ENCODE data around the gene DDR2. TPM values are rescaled to one million over a fixed set of nuclear protein-coding genes. Genes with fewer than 3 reads are reported as not detected.

Gene DDR2
- total RNA-seq, 8 experiments from 2014 or later, result 0.96 to 75.2 (median 28.6) TPM

GRCh38 chr1:162823231-162823630 lies 191.0 kb downstream of the DDR2 start:
- Histone ChIP-seq H3K27ac (no peak overlapping the region), H3K4me3 (no peak overlapping the region), H3K4me1 (replicated peaks in 1 of 2) (no peaks in the 10 kb centered on the region)
- in situ Hi-C loops (cut with MboI; ENCODE audit: low pct_unique_long_range_greater_than_20kb in 2 of 9, low sequenced_read_pairs in 9 of 9, unreplicated experiment in 9 of 9), result no loop called here
- WGBS, 10 experiments, result 55 to 100% (median 94%) methylated on average over 1 to 3 of the region's 3 CpGs; no CpG with 5 or more reads in 1 of the 10 experiments
- ATAC-seq (replicated peaks in 6 of 8), result peak in 1 of 8 experiments; percentile 14

DNA sequence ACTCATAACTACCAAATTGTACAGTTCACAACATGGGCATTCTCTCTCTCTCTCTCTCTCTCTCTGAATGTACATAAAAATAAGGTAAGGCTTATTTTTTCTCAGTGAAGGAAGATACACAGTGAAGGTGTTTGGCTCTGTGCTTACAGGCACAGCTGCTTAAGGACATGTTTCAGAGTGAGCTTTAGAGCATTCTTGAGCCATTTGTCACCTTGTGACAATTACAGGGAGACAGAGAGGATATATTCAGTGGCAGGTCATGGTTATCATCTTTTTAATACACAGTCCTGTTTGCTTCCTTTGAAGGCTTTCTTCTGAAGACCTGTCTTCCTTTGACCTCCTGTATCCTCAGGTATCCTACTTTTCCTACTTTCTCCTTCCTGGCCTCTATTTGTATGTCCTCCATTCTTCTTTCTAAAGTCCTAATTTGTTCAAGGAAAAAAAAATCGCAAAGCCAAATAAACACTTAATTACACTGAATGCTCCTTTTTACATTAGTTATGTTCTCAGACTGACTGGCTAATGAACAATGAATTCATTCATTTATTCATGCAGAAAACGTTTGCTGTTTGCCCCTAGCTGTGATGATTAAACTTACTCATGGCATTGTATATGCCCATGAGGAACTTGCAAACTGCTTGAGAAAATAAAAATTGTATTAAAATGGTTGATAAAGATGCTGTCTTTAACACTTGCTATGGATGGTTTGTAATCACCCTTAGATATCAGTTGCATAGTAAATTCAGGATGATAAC lies 191.7 kb downstream of the DDR2 start:
- in situ Hi-C loops (cut with MboI; ENCODE audit: low pct_unique_long_range_greater_than_20kb in 2 of 9, low sequenced_read_pairs in 9 of 9, unreplicated experiment in 9 of 9), result no loop called here
- WGBS, 10 experiments, result 0 to 100% (median 52%) methylated on average over 1 to 2 of the region's 2 CpGs
- no peaks in the 10 kb centered on the region for H3K4me1 ChIP-seq (replicated peaks in 1 of 2)
- no peak overlapping the region for H3K4me3 ChIP-seq
- ATAC-seq (replicated peaks in 6 of 8), result peak in 1 of 8 experiments; percentile 11
- H3K27ac ChIP-seq, result no peak overlapping the region

- no peak for ATAC-seq (replicated peaks in 6 of 8)
- 43 to 93% (median 63%) methylated on average over 1 of the region's 1 CpG for WGBS, 10 experiments
- H3K4me1 ChIP-seq (replicated peaks in 1 of 2), result no peaks in the 10 kb centered on the region
- H3K4me3 ChIP-seq, result no peak overlapping the region
- no peak overlapping the region for H3K27ac ChIP-seq
- in situ Hi-C loops (cut with MboI; ENCODE audit: low pct_unique_long_range_greater_than_20kb in 2 of 9, low sequenced_read_pairs in 9 of 9, unreplicated experiment in 9 of 9), result no loop called here
Observed at GRCh38 chr1:162829268-162829667, 197.0 kb downstream of the DDR2 start.

DNA sequence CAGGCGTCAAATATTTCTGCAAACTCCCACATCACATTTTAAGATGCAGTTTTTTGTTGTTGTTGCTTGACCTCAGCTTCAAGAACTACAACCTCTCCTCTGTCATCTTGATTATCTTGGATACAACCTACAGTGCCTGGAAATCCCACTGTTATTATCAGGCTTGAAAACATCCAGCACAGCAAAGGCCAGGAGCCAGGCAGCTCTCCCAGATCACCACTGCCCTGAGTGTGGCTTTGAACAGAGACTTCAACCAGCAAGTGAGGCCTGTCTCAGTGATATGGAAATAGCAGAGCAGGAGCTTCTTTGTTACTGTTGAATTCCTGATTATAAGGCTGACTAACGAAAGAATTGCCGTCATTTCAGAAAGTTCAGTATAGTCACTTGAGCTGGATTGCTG lies 200.2 kb downstream of the DDR2 start:
- WGBS, 10 experiments, result 69 to 100% (median 90%) methylated on average over 1 to 3 of the region's 3 CpGs
- no peak for ATAC-seq (replicated peaks in 6 of 8)
- Histone ChIP-seq H3K4me1 (replicated peaks in 1 of 2) (no peaks in the 10 kb centered on the region), H3K4me3 (no peak overlapping the region), H3K27ac (no peak overlapping the region)
- in situ Hi-C loops (cut with MboI; ENCODE audit: low pct_unique_long_range_greater_than_20kb in 2 of 9, low sequenced_read_pairs in 9 of 9, unreplicated experiment in 9 of 9), result no loop called here

DNA sequence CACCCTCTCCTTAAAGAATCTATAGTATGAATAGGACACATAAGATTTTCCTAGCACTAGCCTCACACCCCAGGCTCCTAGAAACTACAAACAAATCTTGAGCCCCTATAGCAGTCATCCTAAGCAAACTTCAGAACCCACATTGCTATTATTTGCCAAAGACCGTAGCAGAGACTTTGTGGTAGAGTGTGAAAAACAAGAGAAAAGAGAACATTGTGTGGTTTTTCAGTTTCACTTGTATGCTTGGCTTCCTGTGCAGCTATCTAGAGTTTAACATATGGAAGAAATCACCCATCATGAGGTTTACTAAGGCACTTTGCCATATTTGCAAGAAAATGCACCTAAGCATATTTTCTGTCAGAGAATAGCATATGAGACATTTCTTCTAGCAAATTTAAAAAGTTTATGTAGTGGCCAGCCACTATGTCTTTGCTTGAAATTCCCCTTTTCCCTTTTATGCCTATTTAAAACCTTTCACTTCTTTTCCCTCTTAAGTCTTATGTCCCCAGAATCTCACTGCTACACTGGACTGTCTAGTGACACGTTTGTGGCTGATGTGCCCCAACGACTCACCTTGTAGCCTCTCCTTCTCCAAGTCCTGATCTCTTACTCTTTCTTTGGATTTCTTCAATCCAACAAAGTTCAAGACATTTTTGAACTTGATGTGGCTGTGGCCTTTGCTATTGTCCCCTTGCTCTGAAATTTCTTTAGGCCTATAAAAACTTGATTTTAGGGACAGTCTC lies 203.1 kb downstream of the DDR2 start:
- no peak for ATAC-seq (replicated peaks in 6 of 8)
- WGBS, 10 experiments, result 9 to 100% (median 62%) methylated on average over 1 to 3 of the region's 3 CpGs; no CpG with 5 or more reads in 1 of the 10 experiments
- in situ Hi-C loops (cut with MboI; ENCODE audit: low pct_unique_long_range_greater_than_20kb in 2 of 9, low sequenced_read_pairs in 9 of 9, unreplicated experiment in 9 of 9), result no loop called here
- H3K27ac ChIP-seq, result no peak overlapping the region
- H3K4me1 ChIP-seq (replicated peaks in 1 of 2), result no peaks in the 10 kb centered on the region
- H3K4me3 ChIP-seq, result no peak overlapping the region

Other genes starting within 250 kb of the DDR2 start
- under 1 TPM in 7 of 8 experiments, not detected in 1; 0.05 to 1.00 (median 0.21) TPM for gene SH2D1B, start 220.3 kb upstream of the DDR2 start, total RNA-seq
- gene UHMK1, start 134.6 kb upstream of the DDR2 start, total RNA-seq, result 10 to 100 TPM; 26.7 to 79.7 (median 36.7) TPM
- gene UAP1, start 70.7 kb upstream of the DDR2 start, total RNA-seq, result 10 to 100 TPM; 33.2 to 78.9 (median 56.9) TPM
- 10 to 100 TPM; 12.9 to 51.3 (median 24.5) TPM for gene HSD17B7, start 158.2 kb downstream of the DDR2 start, total RNA-seq
- 1 to 10 TPM in 1 of 8 experiments, under 1 TPM in 5, not detected in 2; 0.15 to 3.8 (median 0.43) TPM for gene CCDC190, start 228.7 kb downstream of the DDR2 start, total RNA-seq

Measured in motor neuron (in vitro differentiated cells).